Measurements from ENCODE around the gene CACNA1C. TPM values are rescaled to one million over a fixed set of nuclear protein-coding genes. Genes with fewer than 3 reads are reported as not detected.

The CACNA1C gene
- total RNA-seq, 4 donors from 2014 or later = 44.1 to 104 (median 49.4) TPM

DNA sequence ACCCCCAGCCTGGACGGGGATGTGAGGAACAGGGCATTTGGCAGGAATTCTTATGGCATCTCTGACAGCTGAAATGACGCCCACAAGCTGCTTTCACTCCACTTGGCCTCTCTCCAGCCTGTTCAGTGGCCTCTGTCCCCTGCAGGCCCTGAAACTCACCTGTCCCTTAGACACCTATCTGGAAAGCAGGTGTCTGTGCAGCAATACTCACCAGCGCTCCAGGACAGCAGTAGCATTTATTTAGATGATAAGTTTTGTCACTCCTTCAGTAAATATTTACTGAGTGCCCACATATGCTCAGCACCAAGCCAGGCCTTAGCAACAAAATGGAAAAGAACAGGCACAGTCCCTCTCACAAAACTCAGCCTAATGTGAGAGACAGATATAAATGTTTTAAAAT lies 430.9 kb downstream of the CACNA1C start:
- TF ChIP-seq EP300 (IDR thresholded peaks at IDR 0.05) (no peak), POLR2A (IDR thresholded peaks at IDR 0.05; ENCODE audit: low read depth) (no peak), POLR2AphosphoS5 (IDR thresholded peaks at IDR 0.05) (no peak)
- TF ChIP-seq, protein P1, sequence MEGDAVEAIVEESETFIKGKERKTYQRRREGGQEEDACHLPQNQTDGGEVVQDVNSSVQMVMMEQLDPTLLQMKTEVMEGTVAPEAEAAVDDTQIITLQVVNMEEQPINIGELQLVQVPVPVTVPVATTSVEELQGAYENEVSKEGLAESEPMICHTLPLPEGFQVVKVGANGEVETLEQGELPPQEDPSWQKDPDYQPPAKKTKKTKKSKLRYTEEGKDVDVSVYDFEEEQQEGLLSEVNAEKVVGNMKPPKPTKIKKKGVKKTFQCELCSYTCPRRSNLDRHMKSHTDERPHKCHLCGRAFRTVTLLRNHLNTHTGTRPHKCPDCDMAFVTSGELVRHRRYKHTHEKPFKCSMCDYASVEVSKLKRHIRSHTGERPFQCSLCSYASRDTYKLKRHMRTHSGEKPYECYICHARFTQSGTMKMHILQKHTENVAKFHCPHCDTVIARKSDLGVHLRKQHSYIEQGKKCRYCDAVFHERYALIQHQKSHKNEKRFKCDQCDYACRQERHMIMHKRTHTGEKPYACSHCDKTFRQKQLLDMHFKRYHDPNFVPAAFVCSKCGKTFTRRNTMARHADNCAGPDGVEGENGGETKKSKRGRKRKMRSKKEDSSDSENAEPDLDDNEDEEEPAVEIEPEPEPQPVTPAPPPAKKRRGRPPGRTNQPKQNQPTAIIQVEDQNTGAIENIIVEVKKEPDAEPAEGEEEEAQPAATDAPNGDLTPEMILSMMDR (IDR thresholded peaks at IDR 0.05) = no peak
- Histone ChIP-seq H3K36me3 (peaks cover 0 to 52% (median 32%) of the 10 kb centered on the region in 4 donors), H3K4me1 (no peaks in the 10 kb centered on the region), H3K27ac (replicated peaks in 1 of 4) (no peak overlapping the region), H3K9me3 (no peaks in the 10 kb centered on the region), H3K27me3 (no peaks in the 10 kb centered on the region), H3K4me3 (no peak overlapping the region)
- DNase-seq (ENCODE audit: extremely low spot score) = no peak
- 90% methylated on average over 3 of the region's 3 CpGs for WGBS
- intact Hi-C loops (cut with DNase I) = no loop called here

DNA sequence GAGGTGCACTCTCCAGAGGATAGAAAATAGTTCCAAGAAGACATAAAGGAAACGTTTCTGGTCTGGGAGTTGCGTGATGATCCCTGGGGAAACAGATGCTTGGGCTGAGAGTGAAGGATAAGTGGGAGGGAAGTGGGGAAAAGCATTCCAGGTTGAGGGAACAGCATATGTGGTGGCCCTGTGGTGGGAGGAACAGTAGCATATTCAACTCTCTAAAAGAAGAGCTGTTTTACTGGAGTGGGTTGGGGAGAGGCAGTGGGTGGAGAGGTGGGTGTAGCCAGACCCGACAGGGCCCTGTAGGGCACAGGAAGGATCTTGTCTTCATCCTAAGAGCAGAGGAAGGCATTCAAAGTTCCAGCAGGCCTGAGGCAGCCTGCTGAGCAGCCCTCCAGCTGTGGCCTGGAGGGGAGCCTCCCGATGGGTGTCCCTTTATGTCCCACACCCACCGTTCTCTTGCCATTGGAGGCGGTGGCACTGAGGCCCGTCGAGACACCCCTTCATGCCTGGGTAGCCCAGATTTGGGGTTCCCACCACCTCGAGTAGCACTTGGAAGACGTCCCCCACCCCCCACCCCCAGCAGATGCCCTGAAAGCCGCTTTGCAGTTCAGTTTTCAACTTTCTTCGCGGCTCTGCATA lies 431.5 kb downstream of the CACNA1C start:
- TF ChIP-seq POLR2AphosphoS5 (IDR thresholded peaks at IDR 0.05) (no peak), POLR2A (IDR thresholded peaks at IDR 0.05; ENCODE audit: low read depth) (no peak), EP300 (IDR thresholded peaks at IDR 0.05) (no peak)
- TF ChIP-seq, protein P1 (IDR thresholded peaks at IDR 0.05) = no peak
- intact Hi-C loops (cut with DNase I) = no loop called here
- Histone ChIP-seq H3K27ac (replicated peaks in 1 of 4) (no peak overlapping the region), H3K36me3 (peaks cover 0 to 53% (median 33%) of the 10 kb centered on the region in 4 donors), H3K9me3 (no peaks in the 10 kb centered on the region), H3K4me1 (no peaks in the 10 kb centered on the region), H3K4me3 (no peak overlapping the region), H3K27me3 (no peaks in the 10 kb centered on the region)
- no peak for DNase-seq (ENCODE audit: extremely low spot score)
- 84% methylated on average over 8 of the region's 13 CpGs for WGBS

DNA sequence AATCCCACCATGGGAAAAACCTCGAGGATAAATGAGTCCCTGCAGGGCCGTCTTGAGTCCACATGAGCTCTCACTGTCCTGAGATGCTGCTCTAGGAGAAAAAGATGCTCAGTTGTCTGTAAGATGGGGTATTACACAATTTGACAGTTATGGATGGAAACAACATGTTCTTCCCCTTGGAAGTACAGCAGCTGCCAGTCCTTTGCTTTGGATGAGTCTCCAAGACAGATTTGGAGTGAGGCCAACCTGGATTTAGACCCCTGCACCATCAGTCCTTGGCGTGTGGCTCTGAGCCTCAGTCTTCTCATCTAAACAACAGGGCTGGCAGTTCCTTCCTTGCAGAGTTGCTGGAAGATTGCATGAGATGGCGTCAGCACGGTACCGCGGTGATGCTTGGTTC lies 432.9 kb downstream of the CACNA1C start:
- Histone ChIP-seq H3K4me3 (no peak overlapping the region), H3K27me3 (no peaks in the 10 kb centered on the region), H3K9me3 (no peaks in the 10 kb centered on the region), H3K27ac (replicated peaks in 1 of 4) (no peak overlapping the region), H3K4me1 (peaks cover 0 to 6% (median 5%) of the 10 kb centered on the region in 4 donors), H3K36me3 (peaks cover 0 to 46% (median 31%) of the 10 kb centered on the region in 4 donors)
- WGBS = 49% methylated on average over 4 of the region's 7 CpGs
- TF ChIP-seq POLR2AphosphoS5 (IDR thresholded peaks at IDR 0.05) (no peak), POLR2A (IDR thresholded peaks at IDR 0.05; ENCODE audit: low read depth) (no peak), EP300 (IDR thresholded peaks at IDR 0.05) (no peak)
- TF ChIP-seq, protein P1 (IDR thresholded peaks at IDR 0.05) = no peak
- intact Hi-C loops (cut with DNase I) = no loop called here
- DNase-seq (ENCODE audit: extremely low spot score) = no peak

DNA sequence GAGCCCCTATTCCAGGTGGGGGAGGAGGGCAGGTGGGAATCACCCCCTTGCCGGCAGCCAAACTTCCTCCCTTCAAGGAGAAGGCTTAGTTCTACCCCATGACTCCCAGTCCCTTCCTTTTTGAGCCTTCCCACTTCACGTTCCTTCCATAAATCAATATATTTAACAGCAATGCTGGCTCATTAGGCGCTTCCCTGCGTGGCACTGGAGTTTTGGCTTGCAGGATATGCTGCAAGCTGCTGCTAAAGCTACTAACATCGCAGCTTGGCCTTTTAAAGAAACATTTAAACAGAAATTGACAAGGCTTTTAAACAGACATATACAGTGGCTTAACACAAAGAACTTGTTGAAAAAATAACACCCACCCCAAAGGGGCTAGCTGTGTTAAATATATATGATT lies 434.0 kb downstream of the CACNA1C start:
- intact Hi-C loops (cut with DNase I) = no loop called here
- peaks cover 3 to 17% (median 10%) of the 10 kb centered on the region in 4 donors for H3K4me1 ChIP-seq
- no peak for DNase-seq (ENCODE audit: extremely low spot score)
- 57% methylated on average over 5 of the region's 5 CpGs for WGBS
- no peak overlapping the region for H3K27ac ChIP-seq (replicated peaks in 1 of 4)
- no peak overlapping the region for H3K4me3 ChIP-seq
- TF ChIP-seq POLR2AphosphoS5 (IDR thresholded peaks at IDR 0.05) (no peak), POLR2A (IDR thresholded peaks at IDR 0.05; ENCODE audit: low read depth) (no peak), EP300 (IDR thresholded peaks at IDR 0.05) (no peak)
- TF ChIP-seq, protein P1 (IDR thresholded peaks at IDR 0.05) = no peak
- no peaks in the 10 kb centered on the region for H3K9me3 ChIP-seq
- no peaks in the 10 kb centered on the region for H3K27me3 ChIP-seq
- H3K36me3 ChIP-seq = peaks cover 0 to 41% (median 27%) of the 10 kb centered on the region in 4 donors

DNA sequence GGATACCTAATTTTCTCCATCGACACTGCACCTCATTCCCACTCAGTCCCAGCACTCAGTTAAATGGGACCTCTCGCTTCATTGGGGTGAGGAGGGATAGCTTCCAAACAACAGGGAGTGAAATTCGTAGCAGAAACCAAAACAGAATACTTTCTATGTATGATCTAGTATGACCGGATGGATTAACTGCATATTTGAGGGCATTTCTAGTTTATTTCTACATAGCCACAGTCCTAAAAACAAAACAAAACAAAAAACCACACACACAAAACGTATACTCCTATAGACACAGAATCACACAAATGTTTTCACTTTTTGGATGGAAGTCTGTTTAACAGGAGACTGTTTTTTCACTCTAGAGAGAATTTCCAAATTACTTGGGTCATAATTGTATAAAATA lies 434.5 kb downstream of the CACNA1C start:
- H3K27ac ChIP-seq (replicated peaks in 1 of 4) = no peak overlapping the region
- DNase-seq (ENCODE audit: extremely low spot score) = no peak
- no peak overlapping the region for H3K4me3 ChIP-seq
- no peaks in the 10 kb centered on the region for H3K9me3 ChIP-seq
- H3K27me3 ChIP-seq = no peaks in the 10 kb centered on the region
- TF ChIP-seq POLR2AphosphoS5 (IDR thresholded peaks at IDR 0.05) (no peak), EP300 (IDR thresholded peaks at IDR 0.05) (no peak), POLR2A (IDR thresholded peaks at IDR 0.05; ENCODE audit: low read depth) (no peak)
- TF ChIP-seq, protein P1 (IDR thresholded peaks at IDR 0.05) = no peak
- intact Hi-C loops (cut with DNase I) = no loop called here
- H3K4me1 ChIP-seq = peaks cover 5 to 18% (median 12%) of the 10 kb centered on the region in 4 donors
- H3K36me3 ChIP-seq = peaks cover 0 to 36% (median 25%) of the 10 kb centered on the region in 4 donors
- WGBS = 84% methylated on average over 5 of the region's 5 CpGs
